IMR-90 (cell line): Measurements from ENCODE around the gene TRPM3. TPM values are rescaled to one million over a fixed set of nuclear protein-coding genes. Genes with fewer than 3 reads are reported as not detected.
A peak's percentile ranks its signal among the peaks of the same experiment; 100 is the strongest.

Experiments used
- ATAC-seq: fragments of 200-7000 bp; cut with Tn5 transposase; 2 replicates; pipeline ENCODE4 v1.9.1; 2020; ENCODE audit warnings: low read depth, mild to moderate bottlenecking, moderate library complexity
- BruUV-seq: library from RNA; stranded (reverse); fragments of 400-500 nt; replicated peaks from 2 replicates; lab custom pipeline; 2021; lab: Mats Ljungman, UMichigan
- CTCF ChIA-PET: fragments of 300-600 bp; formaldehyde crosslinking; extraction: SDS; loops from one replicate; lab custom pipeline; 2021; ENCODE audit warnings: antibody characterized with exemption; lab: Yijun Ruan, JAX
- POLR2A ChIA-PET: fragments of 300-600 bp; sonication (Branson Sonifier 250); formaldehyde crosslinking; loops from one replicate; lab custom pipeline; 2022; ENCODE audit warnings: antibody characterized with exemption; ENCODE audit not compliant: unreplicated experiment; lab: Charles Lee
- DNase-seq: peaks from one replicate; pipeline ENCODE4 v3.0.0; 2013
- H2AFZ ChIP-seq: replicated peaks from 2 replicates; pipeline ENCODE3; 2013; ENCODE audit warnings: low read length, mild to moderate bottlenecking; ENCODE audit not compliant: poor library complexity
- H2AK5ac ChIP-seq: 2 replicates; pipeline ENCODE4 v1.6.1; 2013; ENCODE audit warnings: low read depth, low read length, inconsistent platforms
- H2AK9ac ChIP-seq: replicated peaks from 2 replicates; pipeline ENCODE3; 2013; ENCODE audit warnings: mild to moderate bottlenecking, low read depth, low read length, moderate library complexity; ENCODE audit not compliant: poor library complexity
- H2BK120ac ChIP-seq: 2 replicates; pipeline ENCODE4 v1.6.1; 2013; ENCODE audit warnings: low read depth, low read length, inconsistent platforms
- H2BK15ac ChIP-seq: 3 replicates; pipeline ENCODE4 v1.6.1; 2013; ENCODE audit warnings: low read depth, low read length, inconsistent platforms
- H2BK20ac ChIP-seq: 2 replicates; pipeline ENCODE4 v1.6.1; 2013; ENCODE audit warnings: low read depth, mild to moderate bottlenecking, inconsistent platforms, low read length, moderate library complexity
- H2BK5ac ChIP-seq: 2 replicates; pipeline ENCODE4 v1.6.1; 2013; ENCODE audit warnings: mild to moderate bottlenecking, low read depth, low read length, inconsistent platforms; ENCODE audit not compliant: poor library complexity, severe bottlenecking
- H3K14ac ChIP-seq: replicated peaks from 2 replicates; pipeline ENCODE4 v1.6.1; 2013; ENCODE audit warnings: low read depth, low read length, inconsistent platforms
- H3K18ac ChIP-seq: 2 replicates; pipeline ENCODE4 v1.6.1; 2013; ENCODE audit warnings: low read depth, low read length, control low read depth
- H3K23ac ChIP-seq: 2 replicates; pipeline ENCODE4 v1.6.1; 2013; ENCODE audit warnings: low read depth, low read length, inconsistent platforms
- H3K27ac ChIP-seq: 2 replicates; pipeline ENCODE4 v1.5.1; 2013; ENCODE audit warnings: mild to moderate bottlenecking, control low read depth, low read length; ENCODE audit not compliant: insufficient read depth
- H3K27me3 ChIP-seq: 2 replicates; pipeline ENCODE4 v1.6.1; 2013; ENCODE audit warnings: low read length; ENCODE audit not compliant: control insufficient read depth, insufficient read depth
- H3K36me3 ChIP-seq: 2 replicates; pipeline ENCODE4 v1.6.1; 2013; ENCODE audit warnings: low read length, mixed read lengths; ENCODE audit not compliant: control insufficient read depth, insufficient read depth
- H3K4ac ChIP-seq: 2 replicates; pipeline ENCODE4 v1.6.1; 2013; ENCODE audit warnings: low read depth, low read length, inconsistent platforms
- H3K4me1 ChIP-seq: 2 replicates; pipeline ENCODE4 v1.6.1; 2013; ENCODE audit warnings: low read length, mixed read lengths; ENCODE audit not compliant: control insufficient read depth, insufficient read depth
- H3K4me2 ChIP-seq: 2 replicates; pipeline ENCODE4 v1.6.1; 2013; ENCODE audit warnings: low read depth, mild to moderate bottlenecking, control low read depth, low read length, moderate library complexity
- H3K4me3 ChIP-seq: 2 replicates; pipeline ENCODE4 v1.5.1; 2013; ENCODE audit warnings: low read depth, mild to moderate bottlenecking, control low read depth, low read length, moderate library complexity; ENCODE audit not compliant: insufficient read depth
- H3K56ac ChIP-seq: 2 replicates; pipeline ENCODE4 v1.6.1; 2013; ENCODE audit warnings: low read length, inconsistent platforms; ENCODE audit not compliant: insufficient read depth; ENCODE audit errors: extremely low read depth
- H3K79me1 ChIP-seq, 2 experiments: 2 replicates each; pipeline ENCODE4 v1.6.1; 2013; ENCODE audit warnings: low read length in 2 of 2, inconsistent platforms in 1 of 2, low read depth in 1 of 2
- H3K9ac ChIP-seq: 2 replicates; pipeline ENCODE4 v1.6.1; 2013; ENCODE audit warnings: low read depth, low read length, control low read depth
- H3K9me1 ChIP-seq: 2 replicates; pipeline ENCODE4 v1.6.1; 2013; ENCODE audit warnings: low read length, inconsistent platforms; ENCODE audit not compliant: insufficient read depth
- H3K9me3 ChIP-seq: 2 replicates; pipeline ENCODE4 v1.6.1; 2013; ENCODE audit warnings: low read length; ENCODE audit not compliant: control insufficient read depth, insufficient read depth
- H4K20me1 ChIP-seq: 2 replicates; pipeline ENCODE4 v1.6.1; 2013; ENCODE audit warnings: low read length, inconsistent platforms; ENCODE audit not compliant: insufficient read depth
- H4K5ac ChIP-seq: 2 replicates; pipeline ENCODE4 v1.6.1; 2013; ENCODE audit warnings: mild to moderate bottlenecking, low read depth, low read length, control low read depth
- H4K8ac ChIP-seq, 2 experiments: 2 replicates each; pipeline ENCODE4 v1.6.1; 2013; ENCODE audit warnings: low read depth in 2 of 2, low read length in 2 of 2, control low read depth in 1 of 2, inconsistent platforms in 1 of 2
- H4K91ac ChIP-seq: 2 replicates; pipeline ENCODE4 v1.6.1; 2013; ENCODE audit warnings: low read depth, low read length, inconsistent platforms; ENCODE audit not compliant: insufficient read depth
- CHD1 ChIP-seq: IDR thresholded peaks from 2 replicates; pipeline ENCODE4 v1.6.1; 2012; ENCODE audit warnings: low read depth, low read length, improper control_type of control experiment
- MAFK ChIP-seq: IDR thresholded peaks from 2 replicates; pipeline ENCODE4 v1.6.1; 2012; ENCODE audit warnings: low read depth, low read length, improper control_type of control experiment
- WGBS, 2 experiments: methylation state at CpG; one replicate each; pipeline versions ENCODE4 v1.1.5 to v1.1.7; 2013; ENCODE audit warnings: missing lambda C conversion rate in 2 of 2; ENCODE audit not compliant: insufficient read length in 1 of 2; ENCODE audit errors: extremely low coverage in 2 of 2; 5-methylcytosine and 5-hydroxymethylcytosine counted together
- dilution Hi-C: fragments of 300-500 bp; cut with HindIII; formaldehyde crosslinking; loops from one replicate; pipeline ENCODE4 v1.14.3; 2018; ENCODE audit warnings: low sequenced_read_pairs; ENCODE audit not compliant: unreplicated experiment
- in situ Hi-C: fragments of 300-500 bp; cut with MboI; formaldehyde crosslinking; loops from 3 replicates; pipeline ENCODE4 v1.14.3; 2019; ENCODE audit warnings: low sequenced_read_pairs, inconsistent platforms, mixed read lengths
- intact Hi-C: fragments of 100-400 bp; cut with micrococcal nuclease; formaldehyde crosslinking; loops from 2 replicates; pipeline ENCODE4 v1.10.0; 2022
- polyA plus RNA-seq, 3 experiments: library from polyadenylated mRNA; depleted of rRNA; stranded (reverse); fragments of >200 nt; gene quantifications; 2 replicates each; pipeline ENCODE4 v1.2.3, GENCODE V29; 2012; ENCODE audit warnings: low replicate concordance in 1 of 3
- total RNA-seq: library from RNA; depleted of rRNA; stranded (reverse); fragments of >200 nt; gene quantifications from 2 replicates; pipeline ENCODE4 v1.2.3, GENCODE V29; 2012
- TF ChIP-seq, protein P1 (sequence below): fragments of 150-350 bp; IDR thresholded peaks from 2 replicates; pipeline ENCODE4 v1.6.1; 2017; ENCODE audit warnings: mild to moderate bottlenecking, antibody characterized with exemption, low read length, low read depth

The TRPM3 gene
- total and polyA plus RNA-seq, 2 of the 4 experiments (the other 2 are of a cell fraction), result not detected

DNA sequence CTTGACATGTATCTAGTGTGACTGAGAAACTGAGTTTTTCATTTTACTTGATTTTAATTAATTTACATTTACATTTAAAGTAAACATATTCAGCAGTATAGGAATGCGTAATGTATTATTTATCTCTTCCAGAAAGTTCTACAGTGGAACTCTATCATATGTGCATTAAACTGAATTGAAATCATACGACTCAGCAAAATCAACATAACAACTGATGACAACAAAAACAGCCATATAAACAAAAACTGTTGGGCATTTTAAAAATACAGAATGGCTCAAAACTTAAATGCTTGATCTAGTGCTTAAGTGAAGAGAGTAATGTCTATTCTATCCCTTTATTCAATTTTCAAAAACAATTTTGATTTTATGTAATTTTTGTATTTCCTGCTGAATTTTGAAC lies 134.4 kb downstream of the TRPM3 start:
- dilution Hi-C loops, result no loop called here
- H3K4ac ChIP-seq, result no peak overlapping the region
- no CpG with 5 or more reads among the region's 2 CpGs for WGBS, 2 experiments
- H3K56ac ChIP-seq, result no peak overlapping the region
- no TSS peak for BruUV-seq
- H2AFZ ChIP-seq, result no peak overlapping the region
- intact Hi-C loops, result no loop called here
- no peaks in the 10 kb centered on the region for H4K20me1 ChIP-seq
- H2BK20ac ChIP-seq, result no peak overlapping the region
- TF ChIP-seq MAFK (peak; percentile 96), CHD1 (no peak)
- TF ChIP-seq, protein P1, sequence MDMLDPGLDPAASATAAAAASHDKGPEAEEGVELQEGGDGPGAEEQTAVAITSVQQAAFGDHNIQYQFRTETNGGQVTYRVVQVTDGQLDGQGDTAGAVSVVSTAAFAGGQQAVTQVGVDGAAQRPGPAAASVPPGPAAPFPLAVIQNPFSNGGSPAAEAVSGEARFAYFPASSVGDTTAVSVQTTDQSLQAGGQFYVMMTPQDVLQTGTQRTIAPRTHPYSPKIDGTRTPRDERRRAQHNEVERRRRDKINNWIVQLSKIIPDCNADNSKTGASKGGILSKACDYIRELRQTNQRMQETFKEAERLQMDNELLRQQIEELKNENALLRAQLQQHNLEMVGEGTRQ, result no peak
- ATAC-seq, result no peak
- H3K9me3 ChIP-seq, result peaks cover 9% of the 10 kb centered on the region; the same call in 1 of the 2 replicates
- H3K14ac ChIP-seq, result no peak overlapping the region
- peak overlapping the region; percentile 33; the same call in 1 of the 2 replicates for H3K18ac ChIP-seq
- H3K4me1 ChIP-seq, result peaks cover 3% of the 10 kb centered on the region
- H2AK5ac ChIP-seq, result no peak overlapping the region
- H2BK15ac ChIP-seq, result no peak overlapping the region
- no peak overlapping the region for H3K9ac ChIP-seq
- no peaks in the 10 kb centered on the region for H3K36me3 ChIP-seq
- H2BK5ac ChIP-seq, result no peak overlapping the region
- no peak overlapping the region for H3K23ac ChIP-seq
- no peak overlapping the region for H2BK120ac ChIP-seq
- CTCF ChIA-PET, result no interaction called here
- H3K27me3 ChIP-seq, result no peaks in the 10 kb centered on the region; the same call in 1 of the 2 replicates
- no peak overlapping the region for H3K27ac ChIP-seq
- H3K9me1 ChIP-seq, result no peaks in the 10 kb centered on the region
- no peak overlapping the region for H2AK9ac ChIP-seq
- H4K91ac ChIP-seq, result no peak overlapping the region
- H3K79me1 ChIP-seq, result no peaks in the 10 kb centered on the region
- H3K4me2 ChIP-seq, result no peak overlapping the region
- H4K5ac ChIP-seq, result no peak overlapping the region
- H3K4me3 ChIP-seq, result no peak overlapping the region
- DNase-seq, result no peak
- POLR2A ChIA-PET, result no interaction called here
- H4K8ac ChIP-seq, result no peak overlapping the region
- in situ Hi-C loops, result no loop called here
